ENCODE results near the gene MIEN1.
"Not testable (repeated sequence)": the region's sequence is repeated elsewhere in the genome, so short reads cannot be mapped to it uniquely, and the experiment has no call there.

MIEN1 gene

GRCh38 chr17:39755554-39756379, 25.4 kb upstream of the MIEN1 start:
- no peak for DNase-seq

- DNase-seq: no peak
These were observed 24.7 kb upstream of the MIEN1 start for GRCh38 chr17:39754958-39755553.

- peak; percentile 80 for DNase-seq
These were observed 24.0 kb upstream of the MIEN1 start for GRCh38 chr17:39754161-39754957.

- no peak for DNase-seq
These were observed 23.3 kb upstream of the MIEN1 start for GRCh38 chr17:39753514-39754160.

- DNase-seq: no peak
These were observed 22.0 kb upstream of the MIEN1 start for GRCh38 chr17:39752241-39752881.

GRCh38 chr17:39751637-39752036, 21.3 kb upstream of the MIEN1 start:
- DNase-seq: no peak

- DNase-seq: no peak
These were observed 20.7 kb upstream of the MIEN1 start for GRCh38 chr17:39751016-39751543.

- DNase-seq: no peak
These were observed 20.0 kb upstream of the MIEN1 start for GRCh38 chr17:39750131-39751015.

GRCh38 chr17:39748444-39749034, 18.2 kb upstream of the MIEN1 start:
- DNase-seq: not testable (repeated sequence)

- no peak for DNase-seq
These were observed 17.4 kb upstream of the MIEN1 start for GRCh38 chr17:39747745-39748144.

GRCh38 chr17:39746145-39746461, 15.8 kb upstream of the MIEN1 start:
- DNase-seq: no peak

- no peak for DNase-seq
These were observed 15.2 kb upstream of the MIEN1 start for GRCh38 chr17:39745335-39746144.

GRCh38 chr17:39744836-39745215, 14.5 kb upstream of the MIEN1 start:
- DNase-seq: no peak

- no peak for DNase-seq
These were observed 13.9 kb upstream of the MIEN1 start for GRCh38 chr17:39744075-39744835.

- DNase-seq: no peak
These were observed 12.6 kb upstream of the MIEN1 start for GRCh38 chr17:39742856-39743436.

- DNase-seq: no peak
These were observed 12.0 kb upstream of the MIEN1 start for GRCh38 chr17:39742126-39742855.

- no peak for DNase-seq
These were observed 10.2 kb upstream of the MIEN1 start for GRCh38 chr17:39740357-39741111.

Measured in NCI-H2227 treated with DMSO at 0.1 percent for 48 hours (cell line).